ENCODE measurements around the gene WBP2. TPM values are rescaled to one million over a fixed set of nuclear protein-coding genes. Genes with fewer than 3 reads are reported as not detected.

Gene WBP2
- total and polyA plus RNA-seq, 9 of the 15 experiments (the other 6 are each of a cell fraction or from before 2014, with no cell fraction given), result 2.2 to 74.3 (median 20.0) TPM

GRCh38 chr17:75843577-75844529 is 11.3 kb downstream of the WBP2 start, which contains the start of gene UNC13D:
TSS of gene UNC13D (minus strand) at chr17:75844404. CDS start at chr17:75844337, 67 bp downstream.
- BruUV-seq (replicated peaks), result TSS peak; percentile 78
- Histone ChIP-seq H3K9me3 (replicated peaks; ENCODE audit: control insufficient read depth, insufficient read depth, low read depth, low read length) (no peaks in the 10 kb centered on the region), H3K4me3 (peak within 1 kb of the TSS; percentile 69), H3K27ac (ENCODE audit: extremely low read depth, low read depth, low read length) (peak within 1 kb of the TSS; percentile 95), H3K9me1 (ENCODE audit: control insufficient read depth, insufficient read depth, low read length) (no peaks in the 10 kb centered on the region), H4K20me1 (replicated peaks; ENCODE audit: control insufficient read depth, insufficient read depth, low read length) (no peaks in the 10 kb centered on the region), H3K4me2 (ENCODE audit: insufficient read depth, low read length) (peak within 1 kb of the TSS; percentile 99), H3K9ac (ENCODE audit: insufficient read depth in 1 of 2, low read depth in 2 of 2, low read length in 2 of 2) (peak within 1 kb of the TSS; percentile 95 to 98), H3K4me1 (replicated peaks in 1 of 2; ENCODE audit: control insufficient read depth in 2 of 2, insufficient read depth in 2 of 2, low read length in 2 of 2) (peaks cover 28 to 80% of the 10 kb centered on the region in 2 experiments), H3K36me3 (ENCODE audit: control insufficient read depth, insufficient read depth, low read length) (peaks cover 61% of the 10 kb centered on the region), H2AFZ (ENCODE audit: low read depth, low read length) (peak within 1 kb of the TSS; percentile 81), H3K27me3 (ENCODE audit: control insufficient read depth in 2 of 2, insufficient read depth in 2 of 2, low read length in 2 of 2) (no peaks in the 10 kb centered on the region), H3K79me2 (ENCODE audit: control insufficient read depth, insufficient read depth, low read length) (peaks cover 52% of the 10 kb centered on the region)
- peak; percentile 72 for ATAC-seq
- CTCF ChIA-PET (ENCODE audit: low intra/inter-chr PET ratio), result no interaction called here
- in situ Hi-C loops (cut with MboI), result no loop called here
- POLR2A ChIA-PET, result interaction anchor here (0.6 to 8.5 kb wide), 18 partner anchors 9 to 86 kb away, joined by 3 to 145 read pairs (median 4); partner anchors contain the start of genes UNK and WBP2
- DNase-seq (ENCODE audit: extremely low read depth in 1 of 4, low spot score in 3 of 4), result peak; percentile 81 to 89 (median 82)
- intact Hi-C loops (cut with micrococcal nuclease), result no loop called here
- FAIRE-seq, result peak; percentile 79
- WGBS (ENCODE audit: insufficient coverage, low coverage, missing lambda C conversion rate), result under 1% methylated on average over 31 of the region's 35 CpGs
- TF ChIP-seq THAP12 (CRISPR knock-in tag; IDR thresholded peaks at IDR 0.05) (peak; percentile 10; the same call in 1 of the 2 replicates), AFF1 (IDR thresholded peaks at IDR 0.05; ENCODE audit: low read depth in 1 of 2, partially characterized antibody in 2 of 2) (peak; percentile 53 to 71), HINFP (tag; conservative IDR thresholded peaks at IDR 0.05; ENCODE audit: low read depth) (0 out of 2 replicates have a peak, but pooled peaks have one; percentile 6), ZFX (CRISPR knock-in tag; IDR thresholded peaks at IDR 0.05) (peak; percentile 98), ARID4B (CRISPR knock-in tag; IDR thresholded peaks at IDR 0.05) (0 out of 2 replicates have a peak, but pooled peaks have one; percentile 30)

Measured in K562 (cell line).